ENCODE measurements around the gene VPS13D. TPM values are rescaled to one million over a fixed set of nuclear protein-coding genes. Genes with fewer than 3 reads are reported as not detected.

Gene VPS13D
- total and polyA plus RNA-seq, 2 donors from 2014 or later: 19.4 to 75.8 TPM

DNA sequence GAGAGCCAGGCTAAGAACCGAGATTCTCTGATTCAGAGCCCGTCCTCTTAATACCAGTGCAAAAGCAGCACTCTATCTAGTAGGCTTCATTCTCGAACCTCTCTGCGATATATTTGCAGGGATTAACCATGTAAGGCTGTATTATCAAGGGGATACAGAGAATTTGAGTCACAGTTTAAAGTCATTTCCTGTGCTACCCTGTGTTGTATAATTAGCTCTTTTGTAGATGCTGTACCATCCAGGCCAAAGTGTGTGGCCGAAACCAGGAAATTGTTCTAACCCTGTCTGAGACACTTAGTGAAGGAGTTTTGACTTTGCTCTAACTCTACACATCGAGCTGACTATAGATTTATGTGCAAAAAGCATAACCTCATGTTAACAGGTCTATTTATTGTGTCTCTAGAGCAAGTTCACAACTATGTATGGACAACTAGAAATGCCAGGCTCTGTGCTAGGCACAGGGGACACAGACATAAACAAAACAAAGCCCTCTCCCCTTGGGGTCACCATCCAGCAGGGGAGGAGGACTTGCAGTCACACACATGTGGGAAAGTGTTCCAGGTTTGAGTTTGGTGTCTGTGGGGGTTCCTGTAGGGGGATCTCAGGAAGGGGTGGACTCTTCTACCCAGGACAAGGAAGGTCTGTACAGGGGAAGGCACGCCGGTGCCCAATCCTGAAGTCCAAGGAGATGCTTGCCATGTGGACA lies 206.0 kb downstream of the VPS13D start:
- TF ChIP-seq, protein P1, sequence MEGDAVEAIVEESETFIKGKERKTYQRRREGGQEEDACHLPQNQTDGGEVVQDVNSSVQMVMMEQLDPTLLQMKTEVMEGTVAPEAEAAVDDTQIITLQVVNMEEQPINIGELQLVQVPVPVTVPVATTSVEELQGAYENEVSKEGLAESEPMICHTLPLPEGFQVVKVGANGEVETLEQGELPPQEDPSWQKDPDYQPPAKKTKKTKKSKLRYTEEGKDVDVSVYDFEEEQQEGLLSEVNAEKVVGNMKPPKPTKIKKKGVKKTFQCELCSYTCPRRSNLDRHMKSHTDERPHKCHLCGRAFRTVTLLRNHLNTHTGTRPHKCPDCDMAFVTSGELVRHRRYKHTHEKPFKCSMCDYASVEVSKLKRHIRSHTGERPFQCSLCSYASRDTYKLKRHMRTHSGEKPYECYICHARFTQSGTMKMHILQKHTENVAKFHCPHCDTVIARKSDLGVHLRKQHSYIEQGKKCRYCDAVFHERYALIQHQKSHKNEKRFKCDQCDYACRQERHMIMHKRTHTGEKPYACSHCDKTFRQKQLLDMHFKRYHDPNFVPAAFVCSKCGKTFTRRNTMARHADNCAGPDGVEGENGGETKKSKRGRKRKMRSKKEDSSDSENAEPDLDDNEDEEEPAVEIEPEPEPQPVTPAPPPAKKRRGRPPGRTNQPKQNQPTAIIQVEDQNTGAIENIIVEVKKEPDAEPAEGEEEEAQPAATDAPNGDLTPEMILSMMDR (IDR thresholded peaks at IDR 0.05; ENCODE audit: borderline replicate concordance, extremely low read depth, insufficient read depth): no peak
- peak in 2 of 5 donors; percentile 49 to 68 for DNase-seq
- Histone ChIP-seq H3K4me1 (ENCODE audit: control insufficient read depth in 2 of 3, insufficient read depth in 2 of 3, low read depth in 1 of 3, low read length in 3 of 3) (peaks cover 15 to 39% (median 36%) of the 10 kb centered on the region in 3 donors), H3K27me3 (ENCODE audit: control insufficient read depth, insufficient read depth, low read length) (no peaks in the 10 kb centered on the region), H3K4me3 (ENCODE audit: low read length in 3 of 3) (no peak overlapping the region), H3K27ac (ENCODE audit: low read depth in 2 of 2, low read length in 2 of 2) (peak overlapping the region; percentile 64 to 67), H3K9ac (ENCODE audit: low read length in 3 of 3) (no peak overlapping the region), H3K36me3 (ENCODE audit: control insufficient read depth in 2 of 3, insufficient read depth in 3 of 3, low read length in 3 of 3) (peaks cover 0 to 2% (median 0%) of the 10 kb centered on the region in 3 donors), H3K9me3 (ENCODE audit: control insufficient read depth in 2 of 3, insufficient read depth in 1 of 3, low read length in 3 of 3) (no peaks in the 10 kb centered on the region)
- FAIRE-seq: no peak
- intact Hi-C loops (cut with DNase I): no loop called here

DNA sequence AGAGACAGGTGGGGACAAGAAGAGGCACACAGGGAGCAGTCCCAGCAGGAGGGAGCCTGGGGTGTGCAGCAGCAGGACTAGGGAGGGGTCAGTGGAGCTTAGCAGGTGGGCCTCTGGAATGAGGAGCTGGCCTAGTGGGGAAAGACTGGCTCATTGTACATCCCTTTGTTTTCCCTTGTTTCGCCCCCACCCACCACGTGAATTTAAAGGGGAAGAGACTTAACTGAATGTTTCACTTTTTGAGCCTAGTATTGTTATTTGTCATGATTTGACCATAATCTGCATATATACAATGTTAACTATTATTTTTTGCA lies 206.5 kb downstream of the VPS13D start:
- H3K9ac ChIP-seq (ENCODE audit: low read length in 3 of 3): no peak overlapping the region
- no peak overlapping the region for H3K4me3 ChIP-seq (ENCODE audit: low read length in 3 of 3)
- FAIRE-seq (no peak), DNase-seq (no peak)
- intact Hi-C loops (cut with DNase I): no loop called here
- H3K4me1 ChIP-seq (ENCODE audit: control insufficient read depth in 2 of 3, insufficient read depth in 2 of 3, low read depth in 1 of 3, low read length in 3 of 3): peaks cover 15 to 39% (median 36%) of the 10 kb centered on the region in 3 donors
- peaks cover 0 to 2% (median 0%) of the 10 kb centered on the region in 3 donors for H3K36me3 ChIP-seq (ENCODE audit: control insufficient read depth in 2 of 3, insufficient read depth in 3 of 3, low read length in 3 of 3)
- peak overlapping the region; percentile 20 to 30 for H3K27ac ChIP-seq (ENCODE audit: low read depth in 2 of 2, low read length in 2 of 2)
- TF ChIP-seq, protein P1 (IDR thresholded peaks at IDR 0.05; ENCODE audit: borderline replicate concordance, extremely low read depth, insufficient read depth): no peak
- H3K9me3 ChIP-seq (ENCODE audit: control insufficient read depth in 2 of 3, insufficient read depth in 1 of 3, low read length in 3 of 3): no peaks in the 10 kb centered on the region
- H3K27me3 ChIP-seq (ENCODE audit: control insufficient read depth, insufficient read depth, low read length): no peaks in the 10 kb centered on the region

DNA sequence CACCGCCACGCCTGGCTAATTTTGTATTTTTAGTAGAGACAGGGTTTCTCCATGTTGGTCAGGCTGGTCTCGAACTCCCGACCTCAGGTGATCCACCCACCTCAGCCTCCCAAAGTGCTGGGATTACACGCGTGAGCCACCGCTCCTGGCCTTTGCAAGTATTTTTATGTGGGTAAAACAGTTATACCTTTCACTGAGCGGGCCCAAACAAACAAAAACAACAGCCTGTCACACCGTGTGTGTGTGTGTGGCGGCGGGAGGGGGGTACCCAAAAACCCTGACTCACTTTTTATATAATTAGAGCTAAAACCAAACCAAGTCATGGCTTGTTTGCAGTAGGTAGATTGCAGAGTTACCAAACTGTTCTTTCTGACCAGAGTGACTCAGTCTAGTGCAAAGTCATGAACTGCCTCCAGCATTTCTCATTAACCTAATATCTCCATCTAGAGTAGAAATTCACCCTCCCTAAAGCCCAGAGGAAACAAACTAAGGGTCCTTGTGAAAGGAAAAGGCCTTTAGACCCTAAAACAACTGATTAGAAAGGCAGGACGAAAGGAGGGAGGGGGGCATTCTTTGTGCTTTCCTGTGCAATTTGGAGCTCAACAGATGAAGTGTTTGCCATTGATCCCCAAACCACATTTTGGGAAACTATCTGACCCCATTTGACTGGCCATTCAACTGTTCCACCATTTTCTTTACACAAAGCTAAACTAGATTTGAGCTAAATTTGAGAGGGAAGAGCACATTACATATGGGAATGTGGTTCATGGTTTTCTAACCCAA lies 207.2 kb downstream of the VPS13D start:
- Histone ChIP-seq H3K4me1 (ENCODE audit: control insufficient read depth in 2 of 3, insufficient read depth in 2 of 3, low read depth in 1 of 3, low read length in 3 of 3) (peaks cover 15 to 37% (median 36%) of the 10 kb centered on the region in 3 donors), H3K27ac (ENCODE audit: low read depth in 2 of 2, low read length in 2 of 2) (no peak overlapping the region), H3K9ac (ENCODE audit: low read length in 3 of 3) (no peak overlapping the region), H3K9me3 (ENCODE audit: control insufficient read depth in 2 of 3, insufficient read depth in 1 of 3, low read length in 3 of 3) (no peaks in the 10 kb centered on the region), H3K36me3 (ENCODE audit: control insufficient read depth in 2 of 3, insufficient read depth in 3 of 3, low read length in 3 of 3) (no peaks in the 10 kb centered on the region), H3K4me3 (ENCODE audit: low read length in 3 of 3) (no peak overlapping the region), H3K27me3 (ENCODE audit: control insufficient read depth, insufficient read depth, low read length) (no peaks in the 10 kb centered on the region)
- TF ChIP-seq, protein P1 (IDR thresholded peaks at IDR 0.05; ENCODE audit: borderline replicate concordance, extremely low read depth, insufficient read depth): no peak
- intact Hi-C loops (cut with DNase I): no loop called here
- DNase-seq (no peak), FAIRE-seq (no peak)

All from kidney (tissue), 14 donors.